GM19372 (cell line): ENCODE measurements around the gene PCCA.
"Not testable (repeated sequence)": the region's sequence is repeated elsewhere in the genome, so short reads cannot be mapped to it uniquely, and the experiment has no call there.

Experiments
- ATAC-seq: cut with Tn5 transposase; IDR thresholded peaks from one replicate; pipeline ENCODE4 v1.9.1; 2021; ENCODE audit warnings: mild to moderate bottlenecking, low read depth, moderate library complexity; ENCODE audit not compliant: unreplicated experiment

PCCA gene

GRCh38 chr13:100230769-100231149 lies 141.9 kb downstream of the PCCA start:
- no peak for ATAC-seq

GRCh38 chr13:100231176-100231575 lies 142.3 kb downstream of the PCCA start:
- ATAC-seq, result no peak

- ATAC-seq, result no peak
Measured at GRCh38 chr13:100234006-100234405, 145.1 kb downstream of the PCCA start.

- ATAC-seq, result no peak
Measured at GRCh38 chr13:100234524-100235136, 145.7 kb downstream of the PCCA start.

- ATAC-seq, result no peak
Measured at GRCh38 chr13:100235311-100235901, 146.5 kb downstream of the PCCA start.

GRCh38 chr13:100240109-100240779 lies 151.4 kb downstream of the PCCA start:
- ATAC-seq, result no peak

GRCh38 chr13:100244431-100244830 lies 155.5 kb downstream of the PCCA start:
- ATAC-seq, result no peak

GRCh38 chr13:100245104-100245503 lies 156.2 kb downstream of the PCCA start:
- no peak for ATAC-seq

- no peak for ATAC-seq
Measured at GRCh38 chr13:100247937-100248336, 159.0 kb downstream of the PCCA start.

GRCh38 chr13:100254002-100254401 lies 165.1 kb downstream of the PCCA start:
- ATAC-seq, result no peak

GRCh38 chr13:100262404-100262803 lies 173.5 kb downstream of the PCCA start:
- ATAC-seq, result no peak

- ATAC-seq, result no peak
Measured at GRCh38 chr13:100266026-100266425, 177.1 kb downstream of the PCCA start.

GRCh38 chr13:100269837-100270236 lies 180.9 kb downstream of the PCCA start:
- no peak for ATAC-seq

GRCh38 chr13:100273138-100273537 lies 184.2 kb downstream of the PCCA start:
- ATAC-seq, result no peak

GRCh38 chr13:100273552-100273951 lies 184.7 kb downstream of the PCCA start:
- ATAC-seq, result no peak

- ATAC-seq, result no peak
Measured at GRCh38 chr13:100274942-100275506, 186.1 kb downstream of the PCCA start.

- no peak for ATAC-seq
Measured at GRCh38 chr13:100275746-100276145, 186.9 kb downstream of the PCCA start.

GRCh38 chr13:100280681-100281080 lies 191.8 kb downstream of the PCCA start:
- no peak for ATAC-seq

- not testable (repeated sequence) for ATAC-seq
Measured at GRCh38 chr13:100282306-100282705, 193.4 kb downstream of the PCCA start.

GRCh38 chr13:100290165-100290801 lies 201.4 kb downstream of the PCCA start:
- ATAC-seq, result no peak

GRCh38 chr13:100291624-100292023 lies 202.7 kb downstream of the PCCA start:
- no peak for ATAC-seq
